ENCODE measurements around the gene CORIN.

GRCh38 chr4:47747211-47747610 is 90.7 kb downstream of the CORIN start:
- TF ChIP-seq CTCF (IDR thresholded peaks at IDR 0.05) (no peak), EP300 (IDR thresholded peaks at IDR 0.05) (no peak)

Measured in suprapubic skin (tissue), 3 donors.